RKO (cell line): ENCODE results near the gene ORAI1.
"Not testable (repeated sequence)": the region's sequence is repeated elsewhere in the genome, so short reads cannot be mapped to it uniquely, and the experiment has no call there.

Source experiments
- DNase-seq: peaks from one replicate; pipeline ENCODE4 v3.0.0-alpha.2; 2016; ENCODE audit warnings: low spot score

Gene ORAI1

DNA sequence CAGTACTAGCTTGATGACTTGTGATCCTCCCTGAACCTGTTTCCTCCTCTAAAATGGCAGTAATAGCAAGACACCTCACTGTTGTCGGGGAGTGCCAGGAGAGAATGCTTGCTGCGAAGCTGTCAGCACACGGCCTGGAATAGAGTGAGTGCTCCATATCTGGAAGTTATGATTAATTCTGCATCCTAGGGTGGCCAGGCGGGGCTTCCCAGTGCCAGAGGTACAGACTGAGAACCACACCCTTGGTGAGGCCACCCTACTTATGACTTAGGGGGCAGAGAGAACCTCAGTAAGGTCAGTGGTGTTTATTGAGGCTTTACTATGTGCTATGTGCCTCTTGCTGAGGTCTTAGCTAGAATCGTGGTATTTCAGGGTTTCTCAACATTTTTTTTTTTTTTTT is 23.0 kb downstream of the ORAI1 start:
- DNase-seq, result no peak

DNA sequence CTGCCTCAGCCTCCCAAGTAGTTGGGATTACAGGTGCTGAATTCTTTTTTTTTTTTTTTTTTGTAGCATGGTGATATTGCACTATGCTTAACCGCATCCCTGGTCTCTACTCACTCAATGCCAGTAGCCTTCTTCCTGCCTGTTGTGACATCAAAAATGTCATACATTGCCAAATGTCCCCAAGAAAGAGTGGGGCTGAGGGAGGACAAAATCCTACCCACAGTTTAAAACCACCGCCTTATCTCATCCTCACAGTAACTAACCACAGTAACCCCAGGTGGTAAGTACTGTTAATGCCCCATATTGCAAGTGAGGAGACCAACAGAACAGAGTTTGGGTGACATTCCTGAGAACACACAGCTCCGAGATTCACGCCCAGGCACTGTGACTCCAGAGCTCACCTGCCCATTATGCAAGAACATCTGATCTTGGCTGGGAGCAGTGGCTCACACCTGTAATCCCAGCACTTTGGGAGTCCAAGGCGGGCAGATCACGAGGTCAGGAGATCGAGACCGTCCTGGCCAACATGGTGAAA is 23.6 kb downstream of the ORAI1 start:
- DNase-seq, result no peak

DNA sequence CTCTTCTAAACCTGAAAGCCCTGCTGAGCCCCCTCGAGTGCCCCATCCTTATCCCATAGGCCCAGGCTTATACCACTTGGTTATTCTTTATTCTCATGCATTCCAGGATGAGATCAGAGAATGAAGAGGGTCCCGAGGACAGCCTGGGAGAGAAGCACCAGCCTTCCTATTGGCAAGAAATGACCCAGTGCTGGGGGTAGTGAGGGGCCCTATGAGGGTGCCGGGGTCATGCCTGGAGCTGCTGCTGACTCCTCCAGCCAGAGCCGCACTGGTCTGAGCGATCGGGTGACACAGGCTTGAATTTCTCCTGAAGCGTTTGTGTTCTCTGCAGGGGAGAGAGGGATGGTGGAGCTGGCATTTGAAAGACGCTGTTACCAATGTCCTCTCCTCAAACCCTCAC is 25.0 kb downstream of the ORAI1 start:
- no peak for DNase-seq

DNA sequence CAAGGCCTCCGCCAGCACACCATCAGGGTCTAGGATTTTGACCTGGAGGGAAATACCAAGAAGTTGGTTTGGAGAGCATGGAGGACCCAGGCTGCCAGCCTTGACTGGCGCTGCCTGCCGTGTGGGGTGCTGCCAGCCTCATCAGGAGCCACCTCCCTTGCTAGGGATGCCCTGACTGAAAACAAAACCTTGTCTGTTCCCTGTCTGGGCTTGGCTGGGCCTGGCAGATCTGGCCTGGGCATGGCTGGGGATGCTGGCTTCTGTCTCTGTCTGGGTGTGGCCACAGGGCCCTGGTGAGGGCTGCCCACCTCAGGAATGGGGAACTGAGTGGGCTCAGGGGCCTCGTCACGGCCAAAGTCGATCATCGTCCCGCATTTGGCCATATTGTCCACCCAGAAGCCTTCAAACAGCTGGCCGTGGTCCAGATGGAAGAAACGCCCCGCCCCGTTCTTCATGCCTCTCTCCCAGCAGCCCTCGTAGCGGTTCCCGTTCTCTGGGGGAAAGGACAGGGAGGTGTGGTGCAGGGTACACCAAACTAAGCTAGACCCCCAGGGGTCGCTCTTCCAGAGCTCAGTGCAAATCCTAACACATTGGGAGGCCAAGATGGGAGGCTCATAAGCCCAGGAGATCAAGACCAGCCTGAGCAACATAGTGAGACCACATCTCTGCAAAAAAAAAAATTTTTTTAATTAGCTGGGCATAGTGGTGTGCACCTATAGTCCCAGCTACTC is 26.6 kb downstream of the ORAI1 start:
- DNase-seq, result no peak

DNA sequence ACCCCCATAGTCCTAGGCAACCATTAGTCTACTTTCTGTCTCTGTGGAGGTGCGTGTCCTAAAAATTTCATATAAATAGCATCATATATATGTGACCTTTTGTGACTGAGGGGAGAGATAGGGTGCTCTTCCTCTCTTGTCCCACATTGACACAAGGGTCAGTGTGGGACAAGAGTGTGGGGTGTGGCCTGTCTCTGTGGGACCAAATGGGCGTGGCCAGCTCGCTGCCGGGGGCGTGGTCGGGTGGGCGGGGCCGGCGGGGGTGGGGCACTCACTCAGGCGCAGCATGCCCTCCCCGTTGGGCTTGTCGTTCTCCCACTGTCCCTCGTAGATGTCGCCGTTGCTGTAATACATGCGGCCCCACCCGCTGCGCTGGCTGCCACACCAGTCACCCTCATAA is 27.7 kb downstream of the ORAI1 start:
- no peak for DNase-seq

DNA sequence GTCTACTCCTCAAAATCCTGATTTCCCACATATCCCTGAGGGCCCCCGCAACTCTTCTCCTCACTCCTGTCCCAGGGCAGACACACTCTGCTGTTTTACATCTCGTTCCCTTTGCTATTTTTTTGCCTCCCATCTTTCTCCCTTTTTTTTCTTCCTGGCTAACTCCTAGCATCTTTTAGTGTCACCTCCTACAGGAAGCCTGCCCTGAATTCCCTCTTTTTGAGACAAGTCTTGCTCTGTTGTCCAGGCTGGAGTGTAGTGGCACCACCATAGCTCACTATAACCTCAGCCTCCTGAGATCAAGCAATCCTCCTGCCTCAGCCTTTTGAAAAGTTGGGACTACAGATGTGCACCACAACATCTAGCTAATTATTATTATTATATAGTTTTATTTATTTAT is 29.8 kb downstream of the ORAI1 start:
- DNase-seq, result no peak

DNA sequence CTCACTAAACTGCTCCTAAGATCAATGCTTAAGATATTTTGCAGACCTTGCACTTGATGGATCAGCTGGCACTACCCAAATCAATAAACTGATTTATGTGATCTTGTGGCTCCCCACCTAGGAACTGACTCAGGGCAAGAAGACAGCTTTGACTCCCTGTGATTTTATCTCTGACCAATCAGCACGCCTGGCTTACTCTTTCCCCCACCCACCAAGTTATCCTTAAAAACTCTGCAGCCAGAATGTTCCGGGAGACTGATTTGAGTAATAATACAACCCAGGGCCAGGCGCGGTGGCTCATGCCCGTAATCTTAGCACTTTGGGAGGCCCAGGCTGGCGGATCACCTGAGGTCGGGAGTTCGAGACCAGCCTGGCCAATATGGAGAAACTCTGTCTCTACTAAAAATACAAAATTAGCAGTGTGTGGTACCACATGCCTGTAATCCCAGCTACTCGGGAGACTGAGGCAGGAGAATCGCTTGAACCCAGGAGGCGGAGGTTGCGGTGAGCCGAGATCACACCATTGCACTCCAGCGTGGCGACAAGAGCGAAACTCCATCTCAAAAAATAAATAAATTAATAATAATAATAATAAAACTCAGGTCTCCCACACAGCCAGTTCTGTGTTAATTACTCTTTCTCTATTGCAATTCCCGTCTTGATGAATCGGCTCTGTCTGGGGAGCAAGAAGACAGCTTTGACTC is 31.1 kb downstream of the ORAI1 start:
- no peak for DNase-seq

DNA sequence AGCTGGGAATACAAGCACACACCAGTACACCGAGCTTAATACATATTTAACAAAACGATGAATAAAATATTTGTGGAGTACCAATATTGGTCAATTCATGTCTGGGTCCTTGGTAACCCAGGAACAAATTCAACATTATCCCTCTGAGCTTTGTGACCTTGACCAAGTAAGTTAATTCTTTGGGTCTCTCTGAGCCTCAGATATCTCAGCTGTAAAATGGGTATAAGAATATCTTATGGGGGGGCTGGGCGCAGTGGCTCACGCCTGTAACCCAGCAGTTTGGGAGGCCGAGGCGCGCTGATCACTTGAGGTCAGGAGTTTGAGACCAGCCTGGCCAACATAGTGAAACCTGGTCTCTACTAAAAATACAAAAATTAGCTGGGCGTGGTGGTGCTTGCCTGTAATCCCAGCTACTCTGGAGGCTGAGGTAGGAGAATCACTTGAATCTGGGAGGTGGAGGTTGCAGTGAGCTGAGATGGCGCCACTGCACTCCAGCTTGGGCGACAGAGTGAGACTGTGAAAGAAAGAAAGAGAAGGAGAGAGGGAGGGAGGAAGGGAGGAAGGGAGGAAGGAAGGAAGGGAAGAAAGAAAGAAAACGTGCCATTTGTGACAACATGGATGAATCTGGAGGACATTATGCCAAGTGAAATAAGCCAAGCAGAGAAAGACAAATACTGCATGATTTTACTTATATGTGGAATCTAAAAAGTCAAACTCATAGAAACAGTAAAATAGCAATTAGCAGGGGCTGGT is 35.2 kb downstream of the ORAI1 start:
- DNase-seq, result not testable (repeated sequence)

DNA sequence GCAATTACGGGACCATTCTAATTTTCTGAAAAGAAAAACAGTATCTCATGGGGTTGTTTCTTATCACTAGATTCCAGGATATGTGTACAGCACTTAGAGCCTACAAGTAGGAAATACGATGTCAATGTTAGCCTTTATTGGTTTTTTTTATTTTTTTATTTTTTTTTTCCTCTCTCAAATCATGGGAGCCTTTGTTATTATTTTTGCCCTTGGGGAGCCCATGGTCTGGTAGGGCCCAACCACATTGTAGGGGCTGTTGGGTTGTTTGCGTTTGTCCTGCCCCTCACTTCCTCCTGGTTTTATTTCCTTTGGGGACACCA is 37.2 kb downstream of the ORAI1 start:
- DNase-seq, result no peak

DNA sequence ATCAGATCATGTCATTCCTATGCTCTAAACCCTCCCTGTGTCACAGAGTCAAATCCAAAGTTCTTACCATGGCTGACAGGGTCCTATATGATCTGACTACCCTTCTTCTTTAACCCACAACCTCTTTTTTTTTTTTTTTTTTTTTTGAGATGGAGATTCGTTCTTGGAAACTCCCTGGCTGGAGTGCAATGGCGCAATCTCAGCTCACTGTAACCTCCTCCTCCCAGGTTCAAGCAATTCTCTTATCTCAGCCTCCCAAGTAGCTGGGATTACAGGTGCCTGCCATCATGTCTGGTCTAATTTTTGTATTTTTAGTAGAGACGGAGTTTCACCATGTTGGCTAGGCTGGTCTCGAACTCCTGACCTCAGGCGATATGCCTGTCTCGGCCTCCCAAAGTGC is 40.5 kb downstream of the ORAI1 start:
- DNase-seq, result not testable (repeated sequence)

DNA sequence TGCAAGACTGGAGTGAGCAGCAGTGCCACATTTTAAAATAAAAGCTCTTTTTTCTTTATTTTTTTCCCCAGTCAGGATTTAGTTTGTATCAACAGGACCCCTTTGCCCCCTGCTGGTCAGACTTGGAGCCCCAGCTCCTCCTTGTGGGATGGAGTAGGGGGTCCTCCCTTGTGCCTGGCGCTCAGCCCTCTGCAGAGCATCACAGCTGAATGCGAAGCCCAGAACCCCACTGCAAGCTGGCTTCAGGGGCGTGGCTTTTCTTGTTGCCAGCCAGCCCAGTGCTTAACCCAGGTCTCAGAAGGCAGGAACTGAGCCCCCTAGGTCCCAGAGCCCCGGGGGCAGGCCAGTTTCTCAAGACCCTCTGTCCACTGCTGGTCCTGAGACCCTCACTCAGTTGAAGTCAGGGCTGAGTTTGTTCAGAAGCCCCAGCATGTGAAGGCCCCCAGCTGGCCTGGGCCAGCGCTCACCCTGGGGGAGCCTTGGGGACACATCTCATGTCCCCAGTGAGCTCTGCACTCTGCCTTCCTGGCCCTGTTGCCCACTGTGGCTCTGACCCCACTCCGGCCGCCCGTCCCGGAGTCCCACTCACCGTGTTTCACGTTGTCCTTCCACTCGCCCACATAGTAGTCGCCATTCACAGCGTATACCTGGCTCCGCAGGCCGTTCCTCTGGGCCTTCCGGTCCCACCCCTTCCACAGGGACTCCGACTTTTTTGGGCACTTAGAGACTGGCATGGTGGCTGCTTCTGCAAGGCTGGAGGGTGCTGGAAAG is 42.6 kb downstream of the ORAI1 start:
- DNase-seq, result peak; percentile 36

DNA sequence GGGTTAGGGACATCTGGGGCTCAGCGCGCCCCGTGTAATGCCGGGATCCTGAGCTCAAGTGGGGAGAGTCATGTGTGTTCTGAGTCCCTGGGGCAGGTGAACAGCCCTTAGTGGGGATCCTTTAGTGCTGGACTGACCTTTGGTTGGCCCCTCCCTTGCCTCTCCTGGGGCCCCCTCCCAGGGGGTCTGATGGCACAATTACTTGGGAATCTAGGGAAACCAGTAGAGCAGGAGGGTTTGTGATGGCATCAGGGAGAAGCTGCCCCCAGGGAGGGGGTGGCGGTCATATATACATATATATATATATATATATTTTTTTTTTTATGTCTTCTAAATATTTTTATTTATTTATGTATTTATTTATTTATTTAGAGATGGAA is 43.2 kb downstream of the ORAI1 start, which contains the start of gene MORN3:
TSS of gene MORN3 (minus strand) at position 134 of the 380 bp plus-strand sequence. CDS start 171 bp downstream, outside the sequence.
- DNase-seq, result no peak

DNA sequence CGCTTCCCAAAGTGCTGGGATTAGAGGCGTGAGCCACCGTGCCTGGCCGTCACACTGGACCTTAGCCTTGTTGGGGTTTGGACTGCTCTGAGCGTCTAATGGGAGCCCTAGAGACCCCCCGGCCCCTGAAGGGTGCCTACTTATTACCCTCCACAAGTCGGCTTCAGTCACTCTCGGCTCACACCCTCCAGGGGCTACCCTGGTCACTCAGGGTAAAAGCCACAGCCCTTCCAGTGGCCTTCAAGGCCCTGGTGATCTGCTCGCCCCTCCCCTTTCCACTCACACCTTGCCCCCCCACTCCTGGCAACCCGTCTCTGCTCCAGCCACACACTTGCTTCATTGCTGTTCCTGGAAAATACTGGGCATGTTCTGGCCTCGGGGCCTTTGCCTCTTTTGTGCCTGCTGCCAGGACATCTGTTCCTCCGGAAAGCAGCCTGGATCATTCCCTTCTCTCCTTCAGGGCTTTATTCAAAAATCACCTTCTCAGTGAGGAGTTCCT is 46.7 kb downstream of the ORAI1 start:
- DNase-seq, result no peak

DNA sequence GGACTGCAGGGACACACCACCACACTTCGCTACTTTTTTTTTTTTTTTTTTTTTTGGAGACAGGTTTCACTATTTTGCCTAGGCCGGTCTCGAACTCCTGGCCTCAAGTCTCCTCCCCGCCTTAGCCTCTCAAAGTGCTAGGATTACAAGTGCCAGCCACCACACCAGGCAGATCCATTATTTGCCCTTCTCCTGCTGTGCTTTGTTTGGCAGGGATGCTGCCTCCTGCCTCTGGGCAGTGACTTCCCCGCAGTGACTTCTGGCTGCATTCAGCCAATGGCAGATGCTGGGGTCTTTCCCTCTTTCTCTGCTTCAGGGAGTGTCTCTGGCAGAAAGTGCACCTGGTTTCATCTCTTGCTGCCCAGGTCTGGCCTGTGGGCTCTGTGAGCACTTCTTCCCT is 49.9 kb downstream of the ORAI1 start:
- DNase-seq, result no peak

DNA sequence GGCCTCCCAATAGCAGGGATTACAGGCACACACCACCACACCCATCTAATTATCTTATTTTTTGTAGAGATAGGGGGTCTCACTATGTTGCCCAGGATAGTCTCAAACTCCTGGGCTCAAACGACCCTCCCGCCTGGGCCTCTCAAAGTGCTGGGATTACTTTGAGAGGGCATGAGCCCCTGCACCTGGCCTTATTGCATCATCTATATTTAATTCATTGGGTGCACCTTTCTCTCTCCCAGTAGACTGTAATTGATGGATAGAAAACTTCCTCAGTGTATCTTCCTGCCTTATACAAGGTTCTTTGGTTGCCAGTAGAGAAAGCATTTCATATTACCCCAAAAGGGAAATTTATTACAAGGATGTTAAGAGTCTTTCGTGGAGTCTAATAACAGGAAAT is 52.0 kb downstream of the ORAI1 start:
- no peak for DNase-seq

DNA sequence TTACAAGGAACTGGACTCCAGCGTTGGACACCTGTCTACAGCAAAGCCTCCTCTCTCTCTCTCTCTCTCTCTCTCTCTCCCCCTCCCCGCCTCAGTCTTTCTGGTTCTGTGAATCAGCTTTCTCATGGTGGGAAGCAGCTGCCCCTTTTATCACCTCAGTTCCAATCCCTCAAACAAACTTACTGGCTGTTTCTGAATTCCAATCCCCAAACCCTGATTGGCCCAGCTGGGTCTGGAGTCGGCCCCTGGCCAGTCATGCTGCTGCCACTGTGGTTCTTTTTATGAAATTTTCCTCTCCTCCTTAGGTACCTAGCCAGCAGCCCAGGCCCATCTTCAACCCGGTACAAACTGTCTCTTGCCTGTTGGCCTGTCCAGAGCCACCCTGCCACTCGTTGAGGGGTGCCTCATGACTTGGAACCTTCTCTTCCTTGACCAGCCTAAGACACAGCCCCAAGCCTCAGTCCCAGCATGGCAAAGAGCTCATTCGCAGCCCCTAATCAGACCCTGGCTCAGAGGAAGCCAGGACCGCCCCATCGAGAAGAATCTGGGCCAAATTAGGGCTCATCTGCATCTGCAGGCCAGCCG is 52.5 kb downstream of the ORAI1 start:
- no peak for DNase-seq

DNA sequence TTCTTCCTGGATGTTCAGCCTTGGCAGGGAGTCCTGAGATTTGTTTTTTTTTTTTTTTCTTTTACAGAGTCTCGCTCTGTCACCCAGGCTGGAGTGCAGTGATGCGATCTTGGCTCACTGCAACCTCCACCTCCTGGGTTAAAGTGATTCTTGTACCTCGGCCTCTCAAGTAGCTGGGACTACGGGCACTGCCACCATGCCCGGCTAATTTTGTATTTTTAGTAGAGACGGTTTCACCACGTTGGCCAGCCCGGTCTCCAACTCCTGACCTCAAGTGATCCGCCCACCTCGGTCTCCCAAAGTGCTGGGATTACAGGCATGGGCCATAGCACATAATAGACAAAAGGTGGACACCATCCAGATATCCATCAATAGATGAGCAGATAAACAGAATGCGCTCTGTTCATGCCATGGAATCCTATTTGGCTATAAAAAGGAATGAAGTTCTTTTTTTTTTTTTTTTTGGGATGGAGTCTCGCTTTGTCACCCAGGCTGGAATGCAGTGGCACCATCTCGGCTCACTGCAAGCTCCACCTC is 53.4 kb downstream of the ORAI1 start:
- DNase-seq, result not testable (repeated sequence)

DNA sequence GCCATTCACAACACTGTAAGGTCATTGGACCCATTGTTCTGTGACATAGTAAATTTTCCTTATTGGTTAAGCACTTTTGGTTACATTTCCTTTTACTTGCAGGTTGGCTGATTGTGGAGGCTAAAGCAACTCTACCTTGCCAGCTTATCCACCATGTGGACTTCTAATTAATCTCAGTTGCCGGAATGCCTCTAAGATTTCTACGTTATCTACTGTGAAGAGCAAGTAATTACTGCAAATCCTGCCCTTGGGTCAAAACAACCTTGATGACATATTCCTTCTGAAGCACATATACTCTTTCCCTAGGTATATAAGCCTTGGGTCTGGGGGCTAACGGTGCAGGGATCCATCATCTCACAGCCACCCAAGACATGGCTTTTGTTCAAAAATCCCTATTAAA is 62.6 kb downstream of the ORAI1 start:
- DNase-seq, result no peak

DNA sequence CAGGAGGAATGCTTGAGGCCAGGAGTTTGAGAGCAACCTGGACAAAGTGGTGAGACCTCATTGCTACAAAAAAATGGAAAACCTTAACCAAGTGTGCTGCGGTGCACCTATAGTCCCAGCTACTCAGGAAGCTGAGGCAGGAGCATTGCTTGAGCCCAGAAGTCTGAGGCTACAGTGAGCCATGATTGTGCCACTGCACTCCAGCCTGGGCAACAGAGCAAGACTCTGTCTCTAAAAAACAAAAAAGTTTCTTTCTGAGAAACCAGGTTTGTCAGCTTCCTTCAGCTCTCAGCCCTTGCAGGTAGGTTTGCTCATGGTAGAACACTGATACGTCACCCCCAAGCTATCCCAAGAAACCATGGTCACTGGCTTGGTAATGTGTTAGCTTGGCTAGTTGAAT is 63.1 kb downstream of the ORAI1 start:
- DNase-seq, result no peak
